ENCODE measurements around the gene NLK. TPM values are rescaled to one million over a fixed set of nuclear protein-coding genes. Genes with fewer than 3 reads are reported as not detected.

The NLK gene
- total RNA-seq, 2 donors from 2014 or later: 19.8 to 37.0 TPM

DNA sequence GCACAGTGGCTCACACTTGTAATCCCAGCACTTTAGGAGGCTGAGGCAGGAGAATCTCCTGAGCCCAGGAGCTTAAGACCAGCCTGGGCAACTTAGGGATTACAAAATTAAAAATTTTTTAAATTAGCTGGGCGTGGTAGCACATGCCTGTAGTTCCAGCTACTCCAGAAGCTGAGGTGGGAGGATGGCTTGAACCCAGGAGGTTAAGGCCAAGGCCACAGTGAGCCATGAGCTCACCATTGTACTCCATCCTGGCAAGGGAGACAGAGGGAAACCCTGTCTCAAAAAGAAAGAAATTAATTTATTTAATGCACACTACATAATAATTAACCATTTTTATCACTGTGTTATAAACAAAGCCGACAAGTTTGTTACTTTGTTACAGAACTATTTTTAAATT lies 145.5 kb downstream of the NLK start:
- TF ChIP-seq POLR2AphosphoS5 (IDR thresholded peaks at IDR 0.05) (no peak), POLR2A (IDR thresholded peaks at IDR 0.05) (no peak)
- TF ChIP-seq, protein P1, sequence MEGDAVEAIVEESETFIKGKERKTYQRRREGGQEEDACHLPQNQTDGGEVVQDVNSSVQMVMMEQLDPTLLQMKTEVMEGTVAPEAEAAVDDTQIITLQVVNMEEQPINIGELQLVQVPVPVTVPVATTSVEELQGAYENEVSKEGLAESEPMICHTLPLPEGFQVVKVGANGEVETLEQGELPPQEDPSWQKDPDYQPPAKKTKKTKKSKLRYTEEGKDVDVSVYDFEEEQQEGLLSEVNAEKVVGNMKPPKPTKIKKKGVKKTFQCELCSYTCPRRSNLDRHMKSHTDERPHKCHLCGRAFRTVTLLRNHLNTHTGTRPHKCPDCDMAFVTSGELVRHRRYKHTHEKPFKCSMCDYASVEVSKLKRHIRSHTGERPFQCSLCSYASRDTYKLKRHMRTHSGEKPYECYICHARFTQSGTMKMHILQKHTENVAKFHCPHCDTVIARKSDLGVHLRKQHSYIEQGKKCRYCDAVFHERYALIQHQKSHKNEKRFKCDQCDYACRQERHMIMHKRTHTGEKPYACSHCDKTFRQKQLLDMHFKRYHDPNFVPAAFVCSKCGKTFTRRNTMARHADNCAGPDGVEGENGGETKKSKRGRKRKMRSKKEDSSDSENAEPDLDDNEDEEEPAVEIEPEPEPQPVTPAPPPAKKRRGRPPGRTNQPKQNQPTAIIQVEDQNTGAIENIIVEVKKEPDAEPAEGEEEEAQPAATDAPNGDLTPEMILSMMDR (IDR thresholded peaks at IDR 0.05): no peak
- Histone ChIP-seq H3K36me3 (no peaks in the 10 kb centered on the region), H3K4me3 (no peak overlapping the region), H3K27me3 (replicated peaks; ENCODE audit: insufficient read depth) (no peaks in the 10 kb centered on the region), H3K27ac (no peak overlapping the region), H3K9me3 (no peaks in the 10 kb centered on the region), H3K4me1 (replicated peaks) (no peaks in the 10 kb centered on the region)
- intact Hi-C loops (cut with DNase I): no loop called here
- no peak for DNase-seq (ENCODE audit: low spot score)
- 75% methylated on average over 2 of the region's 2 CpGs for WGBS

DNA sequence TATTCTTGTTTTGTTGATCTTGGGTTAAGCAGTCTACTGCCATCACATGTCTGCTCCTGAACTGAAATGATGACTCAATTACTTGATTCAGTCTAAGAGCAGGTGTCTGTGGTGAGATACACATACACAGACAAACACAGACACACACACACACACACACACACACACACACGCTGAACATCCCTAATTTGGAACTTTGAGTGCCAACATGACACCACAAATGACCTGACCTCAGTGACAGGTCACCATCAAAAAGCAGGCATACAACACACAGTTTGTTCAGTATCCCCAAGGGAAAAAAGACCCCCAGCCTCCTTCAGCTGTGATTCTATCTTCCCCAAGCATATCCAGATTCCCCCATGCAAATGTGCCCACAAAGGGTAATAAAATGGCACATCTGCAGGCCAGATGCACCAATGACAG lies 146.4 kb downstream of the NLK start:
- H3K4me1 ChIP-seq (replicated peaks): no peaks in the 10 kb centered on the region
- no peaks in the 10 kb centered on the region for H3K9me3 ChIP-seq
- H3K27ac ChIP-seq: no peak overlapping the region
- no peak for DNase-seq (ENCODE audit: low spot score)
- no peak for TF ChIP-seq POLR2AphosphoS5 (IDR thresholded peaks at IDR 0.05)
- H3K27me3 ChIP-seq (replicated peaks; ENCODE audit: insufficient read depth): no peaks in the 10 kb centered on the region
- 78% methylated on average over 1 of the region's 1 CpG for WGBS
- no peaks in the 10 kb centered on the region for H3K36me3 ChIP-seq
- intact Hi-C loops (cut with DNase I): no loop called here
- H3K4me3 ChIP-seq: no peak overlapping the region

DNA sequence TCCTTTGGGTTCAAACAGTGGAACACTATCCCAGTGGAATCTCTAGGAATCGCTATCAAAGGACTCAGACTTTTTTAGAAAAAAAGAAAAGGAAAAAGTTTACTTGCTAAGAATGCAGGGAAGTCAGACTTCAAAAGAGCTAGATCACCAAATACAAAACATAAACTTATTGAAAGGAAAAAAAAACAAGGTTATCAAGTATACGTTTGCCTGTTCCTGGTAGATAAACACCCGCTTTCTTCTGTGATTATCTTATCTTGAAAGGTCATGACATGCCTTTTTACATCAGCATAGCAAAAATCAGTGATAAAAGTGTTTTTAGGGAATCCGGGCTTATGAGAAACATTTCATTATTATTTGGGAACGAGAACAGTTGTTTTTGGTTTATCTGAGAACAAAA lies 147.2 kb downstream of the NLK start:
- DNase-seq (ENCODE audit: low spot score): no peak
- no peak for TF ChIP-seq POLR2AphosphoS5 (IDR thresholded peaks at IDR 0.05)
- no peaks in the 10 kb centered on the region for H3K36me3 ChIP-seq
- no peak overlapping the region for H3K4me3 ChIP-seq
- WGBS: 70% methylated on average over 5 of the region's 5 CpGs
- no peaks in the 10 kb centered on the region for H3K4me1 ChIP-seq (replicated peaks)
- H3K27ac ChIP-seq: no peak overlapping the region
- H3K27me3 ChIP-seq (replicated peaks; ENCODE audit: insufficient read depth): no peaks in the 10 kb centered on the region
- H3K9me3 ChIP-seq: no peaks in the 10 kb centered on the region
- intact Hi-C loops (cut with DNase I): no loop called here

DNA sequence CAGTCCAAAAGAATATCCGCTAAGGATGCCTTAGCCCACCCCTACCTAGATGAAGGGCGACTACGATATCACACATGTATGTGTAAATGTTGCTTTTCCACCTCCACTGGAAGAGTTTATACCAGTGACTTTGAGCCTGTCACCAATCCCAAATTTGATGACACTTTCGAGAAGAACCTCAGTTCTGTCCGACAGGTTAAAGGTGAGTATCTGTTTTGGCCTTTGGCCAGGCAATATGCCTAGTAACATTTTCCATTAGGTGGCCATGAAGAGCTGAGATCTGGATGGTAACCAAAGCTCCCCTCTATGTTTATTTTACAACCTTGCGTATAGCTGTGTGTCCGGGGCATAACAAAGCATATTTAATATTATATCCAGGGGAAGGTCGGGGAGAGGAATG lies 148.5 kb downstream of the NLK start:
- H3K36me3 ChIP-seq: no peaks in the 10 kb centered on the region
- WGBS: 91% methylated on average over 8 of the region's 8 CpGs
- H3K27ac ChIP-seq: no peak overlapping the region
- intact Hi-C loops (cut with DNase I): no loop called here
- H3K9me3 ChIP-seq: no peaks in the 10 kb centered on the region
- no peak for TF ChIP-seq POLR2AphosphoS5 (IDR thresholded peaks at IDR 0.05)
- no peak for DNase-seq (ENCODE audit: low spot score)
- no peaks in the 10 kb centered on the region for H3K4me1 ChIP-seq (replicated peaks)
- H3K27me3 ChIP-seq (replicated peaks; ENCODE audit: insufficient read depth): no peaks in the 10 kb centered on the region
- H3K4me3 ChIP-seq: no peak overlapping the region

DNA sequence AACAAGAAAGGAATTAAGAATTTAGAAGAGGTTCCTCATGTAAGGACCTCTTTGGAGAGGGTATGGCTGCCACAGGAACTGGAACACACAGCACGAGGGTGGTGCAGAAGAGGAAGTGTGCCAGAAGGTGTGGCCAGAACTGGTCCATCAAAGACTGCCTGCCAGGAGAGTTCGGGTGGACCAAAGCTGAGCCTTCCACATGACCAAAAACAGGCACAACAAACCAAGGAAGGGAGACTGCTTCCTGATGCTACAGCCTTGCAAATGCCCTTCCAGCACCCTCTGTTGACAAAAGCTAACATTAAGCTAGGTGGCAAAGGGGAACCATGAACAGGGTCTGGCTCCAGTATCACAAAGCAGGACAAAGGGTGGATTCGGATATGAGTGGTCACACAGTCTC lies 150.8 kb downstream of the NLK start:
- 56% methylated on average over 3 of the region's 3 CpGs for WGBS
- no peaks in the 10 kb centered on the region for H3K4me1 ChIP-seq (replicated peaks)
- H3K9me3 ChIP-seq: no peaks in the 10 kb centered on the region
- H3K27me3 ChIP-seq (replicated peaks; ENCODE audit: insufficient read depth): no peaks in the 10 kb centered on the region
- TF ChIP-seq POLR2AphosphoS5 (IDR thresholded peaks at IDR 0.05): no peak
- no peak for TF ChIP-seq POLR2A (IDR thresholded peaks at IDR 0.05)
- TF ChIP-seq, protein P1 (IDR thresholded peaks at IDR 0.05): no peak
- no peak overlapping the region for H3K27ac ChIP-seq
- H3K4me3 ChIP-seq: no peak overlapping the region
- DNase-seq (ENCODE audit: low spot score): no peak
- intact Hi-C loops (cut with DNase I): no loop called here
- H3K36me3 ChIP-seq: no peaks in the 10 kb centered on the region

DNA sequence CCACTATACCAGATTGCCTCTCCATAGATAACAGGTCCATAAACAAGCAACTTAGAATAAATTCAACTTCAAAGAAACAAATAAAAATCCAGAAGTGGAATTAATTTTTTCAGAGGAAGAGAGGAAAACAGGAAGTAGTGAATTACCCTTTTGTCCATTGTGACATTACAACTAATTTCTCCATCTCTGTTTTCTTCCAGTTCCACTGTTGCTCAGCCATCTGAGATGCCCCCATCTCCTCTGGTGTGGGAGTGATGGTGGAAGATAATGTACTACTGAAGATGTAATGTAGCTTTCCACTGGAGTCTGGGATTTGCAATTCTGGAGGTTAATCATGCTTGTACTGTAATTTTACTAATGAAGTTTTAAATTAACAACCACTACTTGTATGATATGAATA lies 151.9 kb downstream of the NLK start:
- no peaks in the 10 kb centered on the region for H3K27me3 ChIP-seq (replicated peaks; ENCODE audit: insufficient read depth)
- no peak overlapping the region for H3K4me3 ChIP-seq
- intact Hi-C loops (cut with DNase I): no loop called here
- no peaks in the 10 kb centered on the region for H3K4me1 ChIP-seq (replicated peaks)
- TF ChIP-seq, protein P1 (IDR thresholded peaks at IDR 0.05): no peak
- TF ChIP-seq POLR2AphosphoS5 (IDR thresholded peaks at IDR 0.05) (no peak), POLR2A (IDR thresholded peaks at IDR 0.05) (no peak)
- no peaks in the 10 kb centered on the region for H3K36me3 ChIP-seq
- no peaks in the 10 kb centered on the region for H3K9me3 ChIP-seq
- DNase-seq (ENCODE audit: low spot score): no peak
- no peak overlapping the region for H3K27ac ChIP-seq
